HG03558 (cell line): ENCODE results near the gene CDK5.

ENCODE experiments used
- ATAC-seq: cut with Tn5 transposase; IDR thresholded peaks from one replicate; pipeline ENCODE4 v1.9.1; 2021; ENCODE audit warnings: moderate number of reproducible peaks; ENCODE audit not compliant: unreplicated experiment; ENCODE audit errors: extremely low read depth

CDK5 gene

GRCh38 chr7:151087245-151088018 is 29.7 kb upstream of the CDK5 start:
- ATAC-seq: no peak

GRCh38 chr7:151086802-151087244 is 29.1 kb upstream of the CDK5 start:
- ATAC-seq: no peak

- no peak for ATAC-seq
Observed at GRCh38 chr7:151085691-151086620, 28.3 kb upstream of the CDK5 start, which contains the start of gene AGAP3. TSS of gene AGAP3 (plus strand) at chr7:151086475. CDS start at chr7:151086742, 267 bp downstream.

DNA sequence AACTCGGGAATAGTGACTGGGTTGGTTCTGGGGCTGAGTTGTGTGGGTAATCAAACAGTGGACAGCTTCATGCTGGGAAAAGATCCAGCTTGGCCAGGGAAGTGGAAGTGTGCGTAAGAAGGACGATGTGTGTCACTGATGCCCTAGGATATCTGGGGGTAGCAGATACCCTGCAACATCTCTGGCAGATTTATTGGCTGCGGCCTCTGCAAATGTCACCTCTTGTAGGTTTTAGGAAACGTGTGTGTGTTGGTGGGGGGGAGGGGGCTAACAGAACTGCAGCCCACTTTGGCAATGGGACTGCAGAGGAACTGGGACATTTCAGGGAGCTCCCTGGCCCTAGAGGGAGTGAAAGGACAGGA is 27.6 kb upstream of the CDK5 start:
- no peak for ATAC-seq

DNA sequence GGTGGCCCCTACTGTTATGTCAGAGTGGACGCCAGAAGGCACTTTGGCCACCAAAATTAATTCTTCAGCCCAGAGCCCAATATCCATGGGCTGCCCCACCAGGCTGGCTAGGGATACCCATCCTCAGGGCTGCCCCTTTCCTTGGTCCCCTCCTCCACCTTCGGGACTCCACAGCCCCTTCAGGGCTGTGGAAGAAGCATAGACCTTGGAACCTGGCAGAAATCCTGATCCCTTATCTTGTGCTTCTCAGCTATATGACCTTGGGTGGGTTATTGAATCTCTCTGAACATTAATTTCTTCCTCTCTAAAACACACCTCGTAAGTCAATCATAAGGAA is 26.1 kb upstream of the CDK5 start:
- ATAC-seq: no peak

GRCh38 chr7:151083071-151083823 is 25.6 kb upstream of the CDK5 start, which contains the start of gene TMUB1:
TSS of gene TMUB1 (minus strand) at chr7:151083493. CDS start at chr7:151082563, 930 bp downstream.
- peak; percentile 29 for ATAC-seq

DNA sequence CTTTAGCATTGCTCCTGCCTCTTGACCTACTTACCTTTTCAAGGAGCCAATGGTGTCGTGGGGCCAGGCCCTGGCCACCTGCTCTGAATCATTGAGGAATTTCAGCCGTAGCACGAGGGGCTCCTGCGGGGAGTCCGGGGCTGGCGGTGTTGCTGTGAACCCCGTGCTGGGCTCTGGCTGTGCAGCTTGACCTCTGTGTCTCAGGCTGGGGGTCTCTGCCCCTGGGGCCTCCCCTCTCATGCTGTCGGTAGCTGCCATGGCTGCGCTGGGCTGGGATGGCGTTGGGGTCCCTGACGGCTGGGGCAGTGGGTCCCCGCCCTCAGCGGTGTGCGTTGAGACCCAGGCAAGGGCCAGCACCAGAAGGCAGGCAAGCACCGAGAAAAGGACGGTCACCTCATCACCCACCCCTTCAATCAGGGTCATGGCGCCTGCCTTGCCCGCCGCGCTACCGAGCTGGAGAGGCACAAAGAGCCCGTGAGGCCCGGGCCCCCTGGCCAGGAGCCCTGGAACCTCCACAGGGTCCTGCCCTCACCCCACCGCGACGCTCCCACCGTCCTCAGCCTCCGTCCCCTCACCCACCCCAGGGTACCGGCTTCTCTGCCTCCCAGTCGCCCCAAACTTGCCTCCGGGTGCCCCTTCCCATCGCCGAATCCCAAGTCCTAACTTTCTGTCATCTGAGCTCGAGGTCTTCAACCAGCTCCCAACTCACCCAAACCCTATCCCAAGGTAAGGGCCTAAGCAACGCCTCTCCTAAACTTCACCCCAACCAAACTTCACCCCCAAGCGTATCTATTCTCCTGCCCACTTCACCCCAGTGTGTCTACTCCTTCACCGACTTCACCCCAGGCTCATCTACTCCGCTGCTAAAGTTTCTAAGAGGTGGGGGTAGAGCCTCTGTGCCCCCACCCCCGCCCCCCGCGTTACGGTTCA is 24.7 kb upstream of the CDK5 start:
- ATAC-seq: no peak

GRCh38 chr7:151081170-151082101 is 23.7 kb upstream of the CDK5 start:
- ATAC-seq: no peak

GRCh38 chr7:151080522-151081169 is 22.9 kb upstream of the CDK5 start, which contains the start of gene FASTK:
TSS of gene FASTK (minus strand) at chr7:151080809. CDS start at chr7:151080766, 43 bp downstream.
- peak; percentile 58 for ATAC-seq

- no peak for ATAC-seq
Observed at GRCh38 chr7:151080067-151080521, 22.4 kb upstream of the CDK5 start.

DNA sequence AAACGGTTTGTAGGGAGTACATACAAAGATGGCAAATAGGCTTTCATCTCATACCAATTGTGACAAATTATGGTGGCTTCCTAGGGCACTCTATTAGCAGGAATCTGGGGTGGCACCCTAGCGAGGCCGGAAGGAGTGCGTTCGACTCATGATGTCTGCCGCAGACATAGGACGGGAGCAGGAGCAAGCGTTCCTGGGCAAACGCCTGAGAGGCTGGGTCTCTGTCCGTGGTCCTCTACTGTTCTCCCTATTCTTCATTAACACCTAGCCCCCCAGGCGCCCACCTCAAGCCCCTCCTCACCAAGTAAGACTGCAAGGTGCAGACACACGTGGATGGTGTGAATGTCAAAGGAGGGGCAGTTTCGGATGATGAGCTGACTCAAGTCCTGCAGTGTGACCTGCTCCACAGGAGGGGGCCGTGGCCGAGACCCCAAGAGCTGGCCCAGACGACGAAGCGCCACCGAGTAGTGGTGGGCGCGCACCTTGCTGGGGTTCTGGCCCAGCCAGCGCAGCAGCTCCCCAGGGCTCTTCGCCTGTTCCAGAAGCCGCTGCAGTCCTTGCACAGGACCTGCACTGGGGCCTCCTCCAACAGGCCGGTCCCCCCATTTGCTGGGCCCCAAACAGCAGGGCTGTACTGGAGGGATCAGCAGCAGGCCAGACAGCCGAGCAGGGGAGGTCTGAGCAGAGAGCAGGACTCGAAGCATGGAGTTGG is 21.7 kb upstream of the CDK5 start:
- no peak for ATAC-seq

DNA sequence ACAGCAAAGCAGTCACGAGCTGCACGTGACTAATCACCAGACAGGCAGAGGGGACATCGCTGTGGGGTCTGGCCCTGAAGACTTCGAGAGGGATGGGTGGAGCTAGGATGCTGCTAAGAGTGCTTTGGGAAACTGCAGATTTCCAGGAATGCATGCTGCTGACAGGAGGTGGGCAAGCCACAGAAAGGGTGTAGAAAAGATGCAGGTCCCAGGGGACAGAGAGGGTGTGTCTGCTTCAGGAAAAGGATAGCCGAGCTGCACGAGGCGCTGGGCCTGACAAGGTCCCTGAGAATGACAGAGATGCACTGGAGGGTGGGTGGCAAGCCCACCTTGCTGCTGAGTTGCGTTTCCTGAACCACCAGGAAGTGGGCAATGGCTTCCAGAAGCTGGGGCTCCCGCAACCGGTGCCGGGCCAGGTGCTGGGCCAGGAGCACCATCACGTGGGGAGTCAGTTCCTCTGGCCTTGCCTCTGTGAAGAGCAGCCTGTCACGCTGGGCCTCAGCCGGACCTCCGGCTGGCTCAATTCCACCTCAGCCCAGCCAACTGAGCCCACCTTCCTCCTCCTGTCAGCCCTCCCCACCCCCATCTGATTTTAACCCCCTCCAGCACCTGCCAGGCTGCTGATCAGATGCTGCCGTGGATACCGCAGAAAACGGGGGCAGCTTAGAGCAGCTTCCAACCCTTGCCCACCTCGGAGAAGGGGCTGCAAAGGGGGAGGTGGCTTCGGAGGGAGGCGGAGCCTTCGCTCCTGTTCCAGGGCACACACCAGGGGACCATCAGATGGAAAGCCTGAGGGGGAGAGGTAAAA is 20.7 kb upstream of the CDK5 start:
- ATAC-seq: no peak

DNA sequence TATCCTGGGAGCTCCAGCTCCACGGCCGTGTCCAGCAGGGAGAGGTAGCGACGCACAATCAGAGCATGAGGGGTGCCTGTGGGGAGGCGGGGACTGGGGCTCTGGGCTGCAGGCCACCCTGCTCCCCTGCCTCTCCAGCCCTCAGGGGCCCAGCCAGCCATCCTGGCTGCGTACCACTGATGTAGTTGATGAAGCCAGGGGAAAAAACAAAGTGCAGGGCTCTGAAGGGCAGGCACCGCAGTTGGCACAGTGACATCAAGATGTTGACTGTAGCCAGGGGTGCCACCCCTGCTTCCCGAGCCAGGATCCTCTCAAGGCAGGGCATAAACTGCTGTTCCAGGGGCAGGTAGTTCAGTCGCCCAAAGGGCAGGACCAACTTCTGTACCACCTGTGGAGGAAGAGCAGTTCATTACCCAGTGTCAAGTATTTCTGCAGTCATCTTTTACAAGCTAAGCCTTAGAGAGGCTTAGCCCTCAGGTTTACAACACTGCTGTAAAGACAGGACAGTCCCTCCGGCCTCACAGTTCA is 20.1 kb upstream of the CDK5 start:
- ATAC-seq: no peak

GRCh38 chr7:151076863-151077704 is 19.4 kb upstream of the CDK5 start:
- ATAC-seq: no peak

DNA sequence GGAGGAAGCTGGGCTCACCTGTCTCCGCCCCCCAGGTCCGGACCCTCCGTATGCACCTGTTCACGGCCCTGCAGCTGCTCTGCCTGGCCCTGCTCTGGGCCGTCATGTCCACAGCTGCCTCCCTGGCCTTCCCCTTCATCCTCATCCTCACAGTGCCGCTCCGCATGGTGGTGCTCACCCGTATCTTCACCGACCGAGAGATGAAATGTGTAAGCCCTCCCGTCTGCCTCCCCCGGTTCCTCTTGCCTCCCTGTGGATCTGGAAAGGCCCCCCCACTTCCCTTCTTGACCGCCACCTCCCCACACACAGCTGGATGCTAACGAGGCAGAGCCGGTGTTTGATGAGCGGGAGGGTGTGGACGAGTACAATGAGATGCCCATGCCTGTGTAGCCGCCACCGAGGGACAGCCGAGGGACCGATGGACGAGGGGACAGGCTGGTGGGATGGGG is 18.3 kb upstream of the CDK5 start:
- ATAC-seq: no peak
